SK-N-SH treated with all-trans-retinoic acid at 6 μM for 48 hours (cell line): ENCODE data around the gene KIF21A.

ENCODE experiments used
- ATAC-seq: fragments of 200-7000 bp; cut with Tn5 transposase; 3 replicates; pipeline ENCODE4 v1.9.1; 2020; ENCODE audit warnings: mild to moderate bottlenecking, moderate library complexity
- ARNTL ChIP-seq: fragments of 450-650 bp; formaldehyde crosslinking; IDR thresholded peaks from 2 replicates; pipeline ENCODE4 v1.5.0; 2020; ENCODE audit warnings: low read depth, mild to moderate bottlenecking, moderate library complexity, borderline replicate concordance
- BACH2 ChIP-seq: fragments of 250-450 bp; sonication (Bioruptor Pico); IDR thresholded peaks from 2 replicates; pipeline ENCODE4 v1.9.0; 2021; ENCODE audit warnings: mild to moderate bottlenecking, borderline replicate concordance
- CSDC2 ChIP-seq: fragments of 250-450 bp; sonication (Bioruptor Pico); IDR thresholded peaks from 2 replicates; pipeline ENCODE4 v1.5.0; 2020; ENCODE audit warnings: mild to moderate bottlenecking, moderate library complexity
- CSRNP3 ChIP-seq: fragments of 250-450 bp; sonication (Bioruptor Pico); IDR thresholded peaks from 2 replicates; pipeline ENCODE4 v1.5.1; 2021; ENCODE audit warnings: mild to moderate bottlenecking, moderate library complexity
- ESRRG ChIP-seq: fragments of 250-450 bp; sonication (Bioruptor Pico); IDR thresholded peaks from 2 replicates; pipeline ENCODE4 v1.6.1; 2021; ENCODE audit warnings: mild to moderate bottlenecking
- GLIS3 ChIP-seq: fragments of 250-450 bp; sonication (Bioruptor Pico); IDR thresholded peaks from 2 replicates; pipeline ENCODE4 v1.5.0; 2020; ENCODE audit warnings: mild to moderate bottlenecking, moderate library complexity
- ISL1 ChIP-seq: fragments of 250-450 bp; sonication (Bioruptor Pico); IDR thresholded peaks from 2 replicates; pipeline ENCODE4 v2.1.2; 2022; ENCODE audit warnings: mild to moderate bottlenecking, moderate library complexity
- OSR1 ChIP-seq: fragments of 250-450 bp; sonication (Bioruptor Pico); IDR thresholded peaks from 2 replicates; pipeline ENCODE4 v1.8.0; 2022; ENCODE audit warnings: moderate library complexity, mild to moderate bottlenecking, inconsistent platforms
- PATZ1 ChIP-seq: fragments of 250-450 bp; sonication (Bioruptor Pico); IDR thresholded peaks from 2 replicates; pipeline ENCODE4 v1.8.0; 2020; ENCODE audit warnings: mild to moderate bottlenecking, moderate library complexity, borderline replicate concordance
- POU6F1 ChIP-seq: fragments of 250-450 bp; sonication (Bioruptor Pico); IDR thresholded peaks from 2 replicates; pipeline ENCODE4 v1.8.0; 2021; ENCODE audit warnings: low read depth, mild to moderate bottlenecking, moderate library complexity, borderline replicate concordance
- PPARA ChIP-seq: fragments of 250-450 bp; sonication (Bioruptor Pico); IDR thresholded peaks from 2 replicates; pipeline ENCODE4 v1.5.0; 2020; ENCODE audit warnings: mild to moderate bottlenecking, borderline replicate concordance
- RARB ChIP-seq: fragments of 250-450 bp; sonication (Bioruptor Pico); IDR thresholded peaks from 2 replicates; pipeline ENCODE4 v1.8.0; 2021; ENCODE audit warnings: mild to moderate bottlenecking, moderate library complexity
- SNAI2 ChIP-seq: fragments of 250-450 bp; sonication (Bioruptor Pico); IDR thresholded peaks from 2 replicates; pipeline ENCODE4 v1.5.0; 2020; ENCODE audit warnings: mild to moderate bottlenecking, moderate library complexity
- TCF4 ChIP-seq: fragments of 250-450 bp; sonication (Bioruptor Pico); IDR thresholded peaks from 2 replicates; pipeline ENCODE4 v1.8.0; 2021; ENCODE audit warnings: mild to moderate bottlenecking, moderate library complexity, borderline replicate concordance
- TOX ChIP-seq: fragments of 250-450 bp; sonication (Bioruptor Pico); IDR thresholded peaks from 2 replicates; pipeline ENCODE4 v1.8.0; 2021; ENCODE audit warnings: mild to moderate bottlenecking, moderate library complexity, borderline replicate concordance
- TSHZ2 ChIP-seq: fragments of 250-450 bp; sonication (Bioruptor Pico); IDR thresholded peaks from 2 replicates; pipeline ENCODE4 v1.5.0; 2020; ENCODE audit warnings: mild to moderate bottlenecking, moderate library complexity
- ZC3H10 ChIP-seq: fragments of 250-450 bp; sonication (Bioruptor Pico); IDR thresholded peaks from 2 replicates; pipeline ENCODE4 v1.5.1; 2021; ENCODE audit warnings: mild to moderate bottlenecking, moderate library complexity
- ZFP3 ChIP-seq: fragments of 250-450 bp; sonication (Bioruptor Pico); IDR thresholded peaks from 2 replicates; pipeline ENCODE4 v1.5.0; 2020; ENCODE audit warnings: mild to moderate bottlenecking, moderate library complexity
- ZFP30 ChIP-seq: fragments of 450-650 bp; formaldehyde crosslinking; IDR thresholded peaks from 2 replicates; pipeline ENCODE4 v1.5.0; 2022; ENCODE audit warnings: mild to moderate bottlenecking, moderate library complexity
- ZNF70 ChIP-seq: fragments of 450-650 bp; formaldehyde crosslinking; IDR thresholded peaks from 2 replicates; pipeline ENCODE4 v1.5.0; 2020; ENCODE audit warnings: mild to moderate bottlenecking, moderate library complexity
- ZNF8 ChIP-seq: fragments of 450-650 bp; formaldehyde crosslinking; IDR thresholded peaks from 2 replicates; pipeline ENCODE4 v1.5.0; 2020; ENCODE audit warnings: mild to moderate bottlenecking, moderate library complexity

The KIF21A gene

GRCh38 chr12:39378341-39378740, 64.6 kb downstream of the KIF21A start:
- TF ChIP-seq PATZ1 (no peak), SNAI2 (CRISPR knock-in tag) (no peak), CSRNP3 (CRISPR knock-in tag) (no peak), ESRRG (CRISPR knock-in tag) (no peak), OSR1 (CRISPR knock-in tag) (no peak), ZFP3 (CRISPR knock-in tag) (no peak), ZNF8 (CRISPR knock-in tag) (no peak), TSHZ2 (no peak), POU6F1 (no peak), ZC3H10 (no peak), ZFP30 (no peak), BACH2 (CRISPR knock-in tag) (no peak)
- peak; percentile 39; the same call in 1 of the 3 replicates for ATAC-seq

GRCh38 chr12:39375206-39375808, 67.6 kb downstream of the KIF21A start:
- TF ChIP-seq CSRNP3 (CRISPR knock-in tag) (no peak), ARNTL (no peak), ZNF8 (CRISPR knock-in tag) (no peak), ISL1 (CRISPR knock-in tag) (no peak), ZFP30 (no peak), OSR1 (CRISPR knock-in tag) (no peak), ZC3H10 (no peak), RARB (CRISPR knock-in tag) (no peak), ZNF70 (CRISPR knock-in tag) (no peak), GLIS3 (no peak), TOX (CRISPR knock-in tag) (no peak), PPARA (CRISPR knock-in tag) (no peak), ESRRG (CRISPR knock-in tag) (no peak), CSDC2 (no peak)
- TF ChIP-seq, all 23 proteins: peak for 0
- ATAC-seq, result no peak

- no peak for ATAC-seq
- TF ChIP-seq ZC3H10 (no peak), ESRRG (CRISPR knock-in tag) (no peak), TOX (CRISPR knock-in tag) (no peak), ISL1 (CRISPR knock-in tag) (no peak), BACH2 (CRISPR knock-in tag) (no peak), RARB (CRISPR knock-in tag) (no peak), TSHZ2 (no peak), ZFP30 (no peak), PATZ1 (no peak), GLIS3 (no peak), CSRNP3 (CRISPR knock-in tag) (no peak), TCF4 (CRISPR knock-in tag) (no peak), ZFP3 (CRISPR knock-in tag) (no peak)
Measured at GRCh38 chr12:39372929-39373328, 70.0 kb downstream of the KIF21A start.
